ENCODE data around the gene PIEZO2.
"Not testable (repeated sequence)": the region's sequence is repeated elsewhere in the genome, so short reads cannot be mapped to it uniquely, and the experiment has no call there.

PIEZO2 gene

GRCh38 chr18:10877987-10878386 lies 271.4 kb downstream of the PIEZO2 start:
- DNase-seq: no peak

- DNase-seq: no peak
Measured at GRCh38 chr18:10875811-10876210, 273.6 kb downstream of the PIEZO2 start.

- no peak for DNase-seq
Measured at GRCh38 chr18:10872304-10872703, 277.1 kb downstream of the PIEZO2 start.

- DNase-seq: no peak
Measured at GRCh38 chr18:10864722-10865121, 284.6 kb downstream of the PIEZO2 start.

- no peak for DNase-seq
Measured at GRCh38 chr18:10863026-10863425, 286.3 kb downstream of the PIEZO2 start.

GRCh38 chr18:10860928-10861327 lies 288.4 kb downstream of the PIEZO2 start:
- no peak for DNase-seq

- no peak for DNase-seq
Measured at GRCh38 chr18:10860382-10860781, 289.0 kb downstream of the PIEZO2 start.

- no peak for DNase-seq
Measured at GRCh38 chr18:10858477-10858876, 290.9 kb downstream of the PIEZO2 start.

GRCh38 chr18:10856132-10856531 lies 293.2 kb downstream of the PIEZO2 start:
- no peak for DNase-seq

GRCh38 chr18:10852385-10853303 lies 296.7 kb downstream of the PIEZO2 start:
- no peak for DNase-seq

GRCh38 chr18:10851824-10852319 lies 297.5 kb downstream of the PIEZO2 start:
- peak; percentile 20 for DNase-seq

- DNase-seq: no peak
Measured at GRCh38 chr18:10850840-10851239, 298.5 kb downstream of the PIEZO2 start.

GRCh38 chr18:10850216-10850615 lies 299.2 kb downstream of the PIEZO2 start:
- DNase-seq: no peak

- DNase-seq: no peak
Measured at GRCh38 chr18:10847907-10848306, 301.5 kb downstream of the PIEZO2 start.

GRCh38 chr18:10847408-10847790 lies 302.0 kb downstream of the PIEZO2 start:
- DNase-seq: no peak

GRCh38 chr18:10846657-10847407 lies 302.5 kb downstream of the PIEZO2 start:
- no peak for DNase-seq

GRCh38 chr18:10846035-10846434 lies 303.3 kb downstream of the PIEZO2 start:
- not testable (repeated sequence) for DNase-seq

- no peak for DNase-seq
Measured at GRCh38 chr18:10843565-10843964, 305.8 kb downstream of the PIEZO2 start.

GRCh38 chr18:10842861-10843260 lies 306.5 kb downstream of the PIEZO2 start:
- DNase-seq: no peak

- no peak for DNase-seq
Measured at GRCh38 chr18:10842371-10842770, 307.0 kb downstream of the PIEZO2 start.

- DNase-seq: no peak
Measured at GRCh38 chr18:10841203-10841602, 308.2 kb downstream of the PIEZO2 start.

GRCh38 chr18:10840743-10841142 lies 308.6 kb downstream of the PIEZO2 start:
- DNase-seq: no peak

- no peak for DNase-seq
Measured at GRCh38 chr18:10839421-10839820, 309.9 kb downstream of the PIEZO2 start.

- no peak for DNase-seq
Measured at GRCh38 chr18:10838553-10838952, 310.8 kb downstream of the PIEZO2 start.

All from NCI-H1092 treated with DMSO at 0.1 percent for 48 hours (cell line).